ENCODE results near the gene MPV17. TPM values are rescaled to one million over a fixed set of nuclear protein-coding genes. Genes with fewer than 3 reads are reported as not detected.

Gene MPV17
- total and polyA plus RNA-seq, 2 of the 13 experiments (the other 11 are each of a cell fraction or from before 2014, with no cell fraction given), result 48.9 to 129 TPM

DNA sequence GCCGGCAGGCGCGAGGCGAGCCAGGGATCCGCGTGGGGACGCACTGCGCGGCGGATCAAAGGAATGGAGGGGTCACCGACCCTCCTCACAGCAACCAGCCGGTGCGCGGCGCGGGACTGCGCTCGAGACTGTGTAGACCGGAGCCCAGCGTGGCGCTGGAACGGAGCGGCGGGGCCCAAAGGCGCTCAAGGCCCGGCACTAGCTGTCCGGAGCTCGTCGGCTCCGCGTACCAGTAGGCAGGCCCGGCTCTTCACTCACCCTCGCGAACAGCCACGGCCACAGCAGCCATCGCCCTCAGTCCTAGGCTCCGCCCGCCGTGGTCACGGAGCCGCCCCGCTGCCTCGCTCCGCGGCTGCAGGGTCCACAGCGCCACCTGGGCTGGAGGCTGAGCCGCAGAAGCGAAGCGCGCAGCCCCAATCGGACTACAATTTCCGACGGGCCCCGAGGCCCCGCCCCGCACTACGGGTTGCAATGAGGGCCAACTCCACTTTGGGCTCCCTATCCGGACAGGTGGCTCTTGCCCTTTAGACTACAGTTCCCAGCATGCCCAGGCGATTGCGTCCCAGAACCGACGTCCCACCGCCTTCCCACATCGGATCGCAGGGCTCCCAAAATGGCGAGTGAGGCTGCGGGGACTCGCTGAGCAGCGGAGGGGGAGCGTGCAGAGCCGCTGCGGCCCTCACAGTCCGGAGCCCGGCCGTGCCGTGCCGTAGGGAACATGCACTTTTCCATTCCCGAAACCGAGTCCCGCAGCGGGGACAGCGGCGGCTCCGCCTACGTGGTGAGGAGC lies 47.3 kb upstream of the MPV17 start, which contains the start of the genes EIF2B4 and SNX17 (continued):
- TF ChIP-seq, protein P1, sequence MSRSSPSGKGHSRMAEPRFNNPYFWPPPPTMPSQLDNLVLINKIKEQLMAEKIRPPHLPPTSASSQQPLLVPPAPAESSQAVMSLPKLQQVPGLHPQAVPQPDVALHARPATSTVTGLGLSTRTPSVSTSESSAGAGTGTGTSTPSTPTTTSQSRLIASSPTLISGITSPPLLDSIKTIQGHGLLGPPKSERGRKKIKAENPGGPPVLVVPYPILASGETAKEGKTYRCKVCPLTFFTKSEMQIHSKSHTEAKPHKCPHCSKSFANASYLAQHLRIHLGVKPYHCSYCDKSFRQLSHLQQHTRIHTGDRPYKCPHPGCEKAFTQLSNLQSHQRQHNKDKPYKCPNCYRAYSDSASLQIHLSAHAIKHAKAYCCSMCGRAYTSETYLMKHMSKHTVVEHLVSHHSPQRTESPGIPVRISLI (CRISPR knock-in tag; IDR thresholded peaks at IDR 0.05; ENCODE audit: borderline replicate concordance), result peak; percentile 55; the same call in 1 of the 2 replicates
- TF ChIP-seq ZNF572 (CRISPR knock-in tag; IDR thresholded peaks at IDR 0.05), result peak; percentile 96; the same call in 1 of the 2 replicates
- peak; percentile 61; the same call in 1 of the 2 replicates for TF ChIP-seq NR2F2 (IDR thresholded peaks at IDR 0.05; ENCODE audit: borderline replicate concordance, low read depth)
- peak; percentile 90; the same call in 1 of the 2 replicates for TF ChIP-seq ZNF431 (CRISPR knock-in tag; IDR thresholded peaks at IDR 0.05; ENCODE audit: borderline replicate concordance, low read depth)
- no peak; the same call in 1 of the 2 replicates for TF ChIP-seq WIZ (CRISPR knock-in tag; IDR thresholded peaks at IDR 0.05)
- TF ChIP-seq, protein P2, sequence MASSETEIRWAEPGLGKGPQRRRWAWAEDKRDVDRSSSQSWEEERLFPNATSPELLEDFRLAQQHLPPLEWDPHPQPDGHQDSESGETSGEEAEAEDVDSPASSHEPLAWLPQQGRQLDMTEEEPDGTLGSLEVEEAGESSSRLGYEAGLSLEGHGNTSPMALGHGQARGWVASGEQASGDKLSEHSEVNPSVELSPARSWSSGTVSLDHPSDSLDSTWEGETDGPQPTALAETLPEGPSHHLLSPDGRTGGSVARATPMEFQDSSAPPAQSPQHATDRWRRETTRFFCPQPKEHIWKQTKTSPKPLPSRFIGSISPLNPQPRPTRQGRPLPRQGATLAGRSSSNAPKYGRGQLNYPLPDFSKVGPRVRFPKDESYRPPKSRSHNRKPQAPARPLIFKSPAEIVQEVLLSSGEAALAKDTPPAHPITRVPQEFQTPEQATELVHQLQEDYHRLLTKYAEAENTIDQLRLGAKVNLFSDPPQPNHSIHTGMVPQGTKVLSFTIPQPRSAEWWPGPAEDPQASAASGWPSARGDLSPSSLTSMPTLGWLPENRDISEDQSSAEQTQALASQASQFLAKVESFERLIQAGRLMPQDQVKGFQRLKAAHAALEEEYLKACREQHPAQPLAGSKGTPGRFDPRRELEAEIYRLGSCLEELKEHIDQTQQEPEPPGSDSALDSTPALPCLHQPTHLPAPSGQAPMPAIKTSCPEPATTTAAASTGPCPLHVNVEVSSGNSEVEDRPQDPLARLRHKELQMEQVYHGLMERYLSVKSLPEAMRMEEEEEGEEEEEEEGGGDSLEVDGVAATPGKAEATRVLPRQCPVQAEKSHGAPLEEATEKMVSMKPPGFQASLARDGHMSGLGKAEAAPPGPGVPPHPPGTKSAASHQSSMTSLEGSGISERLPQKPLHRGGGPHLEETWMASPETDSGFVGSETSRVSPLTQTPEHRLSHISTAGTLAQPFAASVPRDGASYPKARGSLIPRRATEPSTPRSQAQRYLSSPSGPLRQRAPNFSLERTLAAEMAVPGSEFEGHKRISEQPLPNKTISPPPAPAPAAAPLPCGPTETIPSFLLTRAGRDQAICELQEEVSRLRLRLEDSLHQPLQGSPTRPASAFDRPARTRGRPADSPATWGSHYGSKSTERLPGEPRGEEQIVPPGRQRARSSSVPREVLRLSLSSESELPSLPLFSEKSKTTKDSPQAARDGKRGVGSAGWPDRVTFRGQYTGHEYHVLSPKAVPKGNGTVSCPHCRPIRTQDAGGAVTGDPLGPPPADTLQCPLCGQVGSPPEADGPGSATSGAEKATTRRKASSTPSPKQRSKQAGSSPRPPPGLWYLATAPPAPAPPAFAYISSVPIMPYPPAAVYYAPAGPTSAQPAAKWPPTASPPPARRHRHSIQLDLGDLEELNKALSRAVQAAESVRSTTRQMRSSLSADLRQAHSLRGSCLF (CRISPR knock-in tag; IDR thresholded peaks at IDR 0.05; ENCODE audit: borderline replicate concordance), result peak; percentile 74; the same call in 1 of the 2 replicates
- peak; percentile 97 for TF ChIP-seq POLR2G (IDR thresholded peaks at IDR 0.05; ENCODE audit: low read depth, low read length)
- TF ChIP-seq ZNF510 (CRISPR knock-in tag; IDR thresholded peaks at IDR 0.05; ENCODE audit: low read depth), result peak; percentile 26; the same call in 1 of the 2 replicates
- no peak for TF ChIP-seq ZNF24 (IDR thresholded peaks at IDR 0.05)
- TF ChIP-seq ZNF333 (CRISPR knock-in tag; IDR thresholded peaks at IDR 0.05; ENCODE audit: borderline replicate concordance), result peak; percentile 93
- TF ChIP-seq SIX4 (CRISPR knock-in tag; IDR thresholded peaks at IDR 0.05), result peak; percentile 34; the same call in 1 of the 2 replicates
- TF ChIP-seq HMG20A (CRISPR knock-in tag; IDR thresholded peaks at IDR 0.05; ENCODE audit: borderline replicate concordance), result peak; percentile 14; the same call in 1 of the 2 replicates
- TF ChIP-seq ZNF205 (CRISPR knock-in tag; IDR thresholded peaks at IDR 0.05), result peak; percentile 45
- no peak; the same call in 1 of the 2 replicates for TF ChIP-seq AHR (CRISPR knock-in tag; IDR thresholded peaks at IDR 0.05)
- TF ChIP-seq HMG20B (CRISPR knock-in tag; conservative IDR thresholded peaks at IDR 0.05), result peak; percentile 12; the same call in 1 of the 2 replicates
- no peak for TF ChIP-seq ZNF207 (IDR thresholded peaks at IDR 0.05; ENCODE audit: borderline replicate concordance)
- TF ChIP-seq, protein P3, sequence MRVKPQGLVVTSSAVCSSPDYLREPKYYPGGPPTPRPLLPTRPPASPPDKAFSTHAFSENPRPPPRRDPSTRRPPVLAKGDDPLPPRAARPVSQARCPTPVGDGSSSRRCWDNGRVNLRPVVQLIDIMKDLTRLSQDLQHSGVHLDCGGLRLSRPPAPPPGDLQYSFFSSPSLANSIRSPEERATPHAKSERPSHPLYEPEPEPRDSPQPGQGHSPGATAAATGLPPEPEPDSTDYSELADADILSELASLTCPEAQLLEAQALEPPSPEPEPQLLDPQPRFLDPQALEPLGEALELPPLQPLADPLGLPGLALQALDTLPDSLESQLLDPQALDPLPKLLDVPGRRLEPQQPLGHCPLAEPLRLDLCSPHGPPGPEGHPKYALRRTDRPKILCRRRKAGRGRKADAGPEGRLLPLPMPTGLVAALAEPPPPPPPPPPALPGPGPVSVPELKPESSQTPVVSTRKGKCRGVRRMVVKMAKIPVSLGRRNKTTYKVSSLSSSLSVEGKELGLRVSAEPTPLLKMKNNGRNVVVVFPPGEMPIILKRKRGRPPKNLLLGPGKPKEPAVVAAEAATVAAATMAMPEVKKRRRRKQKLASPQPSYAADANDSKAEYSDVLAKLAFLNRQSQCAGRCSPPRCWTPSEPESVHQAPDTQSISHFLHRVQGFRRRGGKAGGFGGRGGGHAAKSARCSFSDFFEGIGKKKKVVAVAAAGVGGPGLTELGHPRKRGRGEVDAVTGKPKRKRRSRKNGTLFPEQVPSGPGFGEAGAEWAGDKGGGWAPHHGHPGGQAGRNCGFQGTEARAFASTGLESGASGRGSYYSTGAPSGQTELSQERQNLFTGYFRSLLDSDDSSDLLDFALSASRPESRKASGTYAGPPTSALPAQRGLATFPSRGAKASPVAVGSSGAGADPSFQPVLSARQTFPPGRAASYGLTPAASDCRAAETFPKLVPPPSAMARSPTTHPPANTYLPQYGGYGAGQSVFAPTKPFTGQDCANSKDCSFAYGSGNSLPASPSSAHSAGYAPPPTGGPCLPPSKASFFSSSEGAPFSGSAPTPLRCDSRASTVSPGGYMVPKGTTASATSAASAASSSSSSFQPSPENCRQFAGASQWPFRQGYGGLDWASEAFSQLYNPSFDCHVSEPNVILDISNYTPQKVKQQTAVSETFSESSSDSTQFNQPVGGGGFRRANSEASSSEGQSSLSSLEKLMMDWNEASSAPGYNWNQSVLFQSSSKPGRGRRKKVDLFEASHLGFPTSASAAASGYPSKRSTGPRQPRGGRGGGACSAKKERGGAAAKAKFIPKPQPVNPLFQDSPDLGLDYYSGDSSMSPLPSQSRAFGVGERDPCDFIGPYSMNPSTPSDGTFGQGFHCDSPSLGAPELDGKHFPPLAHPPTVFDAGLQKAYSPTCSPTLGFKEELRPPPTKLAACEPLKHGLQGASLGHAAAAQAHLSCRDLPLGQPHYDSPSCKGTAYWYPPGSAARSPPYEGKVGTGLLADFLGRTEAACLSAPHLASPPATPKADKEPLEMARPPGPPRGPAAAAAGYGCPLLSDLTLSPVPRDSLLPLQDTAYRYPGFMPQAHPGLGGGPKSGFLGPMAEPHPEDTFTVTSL (CRISPR knock-in tag; IDR thresholded peaks at IDR 0.05; ENCODE audit: borderline replicate concordance), result no peak

All from HepG2 (cell line).